ENCODE data around the gene FAT3. TPM values are rescaled to one million over a fixed set of nuclear protein-coding genes. Genes with fewer than 3 reads are reported as not detected.

Gene FAT3
- total RNA-seq, 1 experiment from 2014 or later, result 0.33 TPM

- H3K4me3 ChIP-seq (ENCODE audit: low read depth in 2 of 2, low read length in 2 of 2), result no peak overlapping the region
- H3K4me1 ChIP-seq (ENCODE audit: control insufficient read depth, insufficient read depth, low read length), result no peaks in the 10 kb centered on the region
- in situ Hi-C loops (cut with HindIII; ENCODE audit: low pct_unique_long_range_greater_than_20kb, low sequenced_read_pairs) (no loop called here), intact Hi-C loops (cut with micrococcal nuclease; ENCODE audit: unreplicated experiment) (no loop called here)
- ChIA-PET CTCF (no interaction called here), POLR2A (no interaction called here)
- TF ChIP-seq POLR2AphosphoS5 (IDR thresholded peaks at IDR 0.05; ENCODE audit: low read depth, low read length), result no peak
- TF ChIP-seq, protein P1, sequence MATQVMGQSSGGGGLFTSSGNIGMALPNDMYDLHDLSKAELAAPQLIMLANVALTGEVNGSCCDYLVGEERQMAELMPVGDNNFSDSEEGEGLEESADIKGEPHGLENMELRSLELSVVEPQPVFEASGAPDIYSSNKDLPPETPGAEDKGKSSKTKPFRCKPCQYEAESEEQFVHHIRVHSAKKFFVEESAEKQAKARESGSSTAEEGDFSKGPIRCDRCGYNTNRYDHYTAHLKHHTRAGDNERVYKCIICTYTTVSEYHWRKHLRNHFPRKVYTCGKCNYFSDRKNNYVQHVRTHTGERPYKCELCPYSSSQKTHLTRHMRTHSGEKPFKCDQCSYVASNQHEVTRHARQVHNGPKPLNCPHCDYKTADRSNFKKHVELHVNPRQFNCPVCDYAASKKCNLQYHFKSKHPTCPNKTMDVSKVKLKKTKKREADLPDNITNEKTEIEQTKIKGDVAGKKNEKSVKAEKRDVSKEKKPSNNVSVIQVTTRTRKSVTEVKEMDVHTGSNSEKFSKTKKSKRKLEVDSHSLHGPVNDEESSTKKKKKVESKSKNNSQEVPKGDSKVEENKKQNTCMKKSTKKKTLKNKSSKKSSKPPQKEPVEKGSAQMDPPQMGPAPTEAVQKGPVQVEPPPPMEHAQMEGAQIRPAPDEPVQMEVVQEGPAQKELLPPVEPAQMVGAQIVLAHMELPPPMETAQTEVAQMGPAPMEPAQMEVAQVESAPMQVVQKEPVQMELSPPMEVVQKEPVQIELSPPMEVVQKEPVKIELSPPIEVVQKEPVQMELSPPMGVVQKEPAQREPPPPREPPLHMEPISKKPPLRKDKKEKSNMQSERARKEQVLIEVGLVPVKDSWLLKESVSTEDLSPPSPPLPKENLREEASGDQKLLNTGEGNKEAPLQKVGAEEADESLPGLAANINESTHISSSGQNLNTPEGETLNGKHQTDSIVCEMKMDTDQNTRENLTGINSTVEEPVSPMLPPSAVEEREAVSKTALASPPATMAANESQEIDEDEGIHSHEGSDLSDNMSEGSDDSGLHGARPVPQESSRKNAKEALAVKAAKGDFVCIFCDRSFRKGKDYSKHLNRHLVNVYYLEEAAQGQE (IDR thresholded peaks at IDR 0.05; ENCODE audit: insufficient read depth in 1 of 2, low read depth in 2 of 2, low read length in 1 of 2), result no peak
- TF ChIP-seq TCF7L2 (IDR thresholded peaks at IDR 0.05; ENCODE audit: low read depth, low read length), result no peak
- no peak for TF ChIP-seq SIN3A (IDR thresholded peaks at IDR 0.05; ENCODE audit: borderline replicate concordance, insufficient read depth, low read depth, low read length)
- TF ChIP-seq, protein P2, sequence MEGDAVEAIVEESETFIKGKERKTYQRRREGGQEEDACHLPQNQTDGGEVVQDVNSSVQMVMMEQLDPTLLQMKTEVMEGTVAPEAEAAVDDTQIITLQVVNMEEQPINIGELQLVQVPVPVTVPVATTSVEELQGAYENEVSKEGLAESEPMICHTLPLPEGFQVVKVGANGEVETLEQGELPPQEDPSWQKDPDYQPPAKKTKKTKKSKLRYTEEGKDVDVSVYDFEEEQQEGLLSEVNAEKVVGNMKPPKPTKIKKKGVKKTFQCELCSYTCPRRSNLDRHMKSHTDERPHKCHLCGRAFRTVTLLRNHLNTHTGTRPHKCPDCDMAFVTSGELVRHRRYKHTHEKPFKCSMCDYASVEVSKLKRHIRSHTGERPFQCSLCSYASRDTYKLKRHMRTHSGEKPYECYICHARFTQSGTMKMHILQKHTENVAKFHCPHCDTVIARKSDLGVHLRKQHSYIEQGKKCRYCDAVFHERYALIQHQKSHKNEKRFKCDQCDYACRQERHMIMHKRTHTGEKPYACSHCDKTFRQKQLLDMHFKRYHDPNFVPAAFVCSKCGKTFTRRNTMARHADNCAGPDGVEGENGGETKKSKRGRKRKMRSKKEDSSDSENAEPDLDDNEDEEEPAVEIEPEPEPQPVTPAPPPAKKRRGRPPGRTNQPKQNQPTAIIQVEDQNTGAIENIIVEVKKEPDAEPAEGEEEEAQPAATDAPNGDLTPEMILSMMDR (IDR thresholded peaks at IDR 0.05), result no peak
- no peaks in the 10 kb centered on the region for H3K9me3 ChIP-seq (ENCODE audit: control insufficient read depth, insufficient read depth, low read depth, low read length)
- H3K27ac ChIP-seq (ENCODE audit: low read length), result no peak overlapping the region
- H3K36me3 ChIP-seq (ENCODE audit: control insufficient read depth, insufficient read depth, low read length), result no peaks in the 10 kb centered on the region
- BruUV-seq (replicated peaks), result no TSS peak
- ATAC-seq (no peak), DNase-seq (ENCODE audit: low read depth, low spot score) (no peak)
- no peaks in the 10 kb centered on the region for H3K27me3 ChIP-seq (ENCODE audit: control insufficient read depth, insufficient read depth, low read length)
Observed at GRCh38 chr11:92266806-92267205, 42.2 kb downstream of the FAT3 start.

- CTCF ChIA-PET, result no interaction called here
- no peak for ATAC-seq
- H3K4me1 ChIP-seq (ENCODE audit: control insufficient read depth, insufficient read depth, low read length), result no peaks in the 10 kb centered on the region
- H3K9me3 ChIP-seq (ENCODE audit: control insufficient read depth, insufficient read depth, low read depth, low read length), result no peaks in the 10 kb centered on the region
- no TSS peak for BruUV-seq (replicated peaks)
- TF ChIP-seq POLR2AphosphoS5 (IDR thresholded peaks at IDR 0.05; ENCODE audit: low read depth, low read length), result no peak
- no peak for TF ChIP-seq TCF7L2 (IDR thresholded peaks at IDR 0.05; ENCODE audit: low read depth, low read length)
- TF ChIP-seq, protein P1 (IDR thresholded peaks at IDR 0.05; ENCODE audit: insufficient read depth in 1 of 2, low read depth in 2 of 2, low read length in 1 of 2), result no peak
- TF ChIP-seq SIN3A (IDR thresholded peaks at IDR 0.05; ENCODE audit: borderline replicate concordance, insufficient read depth, low read depth, low read length), result no peak
- TF ChIP-seq, protein P2 (IDR thresholded peaks at IDR 0.05), result no peak
- in situ Hi-C loops (cut with HindIII; ENCODE audit: low pct_unique_long_range_greater_than_20kb, low sequenced_read_pairs), result no loop called here
- intact Hi-C loops (cut with micrococcal nuclease; ENCODE audit: unreplicated experiment), result no loop called here
- POLR2A ChIA-PET, result no interaction called here
- H3K36me3 ChIP-seq (ENCODE audit: control insufficient read depth, insufficient read depth, low read length), result no peaks in the 10 kb centered on the region
- no peak for DNase-seq (ENCODE audit: low read depth, low spot score)
- no peak overlapping the region for H3K4me3 ChIP-seq (ENCODE audit: low read depth in 2 of 2, low read length in 2 of 2)
- H3K27ac ChIP-seq (ENCODE audit: low read length), result no peak overlapping the region
- H3K27me3 ChIP-seq (ENCODE audit: control insufficient read depth, insufficient read depth, low read length), result no peaks in the 10 kb centered on the region
Observed at GRCh38 chr11:92267278-92267677, 42.7 kb downstream of the FAT3 start.
